ENCODE measurements around the gene SNIP1. TPM values are rescaled to one million over a fixed set of nuclear protein-coding genes. Genes with fewer than 3 reads are reported as not detected.
A peak's percentile ranks its signal among the peaks of the same experiment; 100 is the strongest.

SNIP1 gene
- total RNA-seq, 4 donors from 2014 or later: 9.0 to 46.9 (median 37.7) TPM

GRCh38 chr1:37493336-37494098 is 60.6 kb downstream of the SNIP1 start:
- no peak overlapping the region for H3K27ac ChIP-seq
- H3K27me3 ChIP-seq: no peaks in the 10 kb centered on the region
- no peaks in the 10 kb centered on the region for H3K9me3 ChIP-seq
- no peak for DNase-seq (ENCODE audit: low spot score in 2 of 2)
- WGBS, 2 donors: 82 to 86% methylated on average over 2 of the region's 2 CpGs
- TF ChIP-seq CTCF (IDR thresholded peaks at IDR 0.05) (no peak), POLR2A (IDR thresholded peaks at IDR 0.05) (no peak), EP300 (IDR thresholded peaks at IDR 0.05) (no peak)
- peaks cover 0 to 72% (median 4%) of the 10 kb centered on the region in 3 donors for H3K36me3 ChIP-seq
- no peak overlapping the region for H3K4me3 ChIP-seq
- H3K4me1 ChIP-seq: no peaks in the 10 kb centered on the region

- WGBS, 2 donors: 82 to 84% methylated on average over 5 of the region's 5 CpGs
- H3K36me3 ChIP-seq: peaks cover 0 to 67% (median 2%) of the 10 kb centered on the region in 3 donors
- no peak overlapping the region for H3K4me3 ChIP-seq
These were observed 66.5 kb downstream of the SNIP1 start for GRCh38 chr1:37487619-37487984.

GRCh38 chr1:37486680-37487618 is 67.1 kb downstream of the SNIP1 start:
- H3K36me3 ChIP-seq: peaks cover 0 to 67% (median 2%) of the 10 kb centered on the region in 3 donors
- H3K27ac ChIP-seq: peak overlapping the region; percentile 32 to 79 (median 68)
- peak; percentile 73 to 85 for DNase-seq (ENCODE audit: low spot score in 2 of 2)
- TF ChIP-seq CTCF (IDR thresholded peaks at IDR 0.05) (peak; percentile 95 to 98 (median 97)), EP300 (IDR thresholded peaks at IDR 0.05) (peak in 1 of 2 donors; percentile 34), POLR2A (IDR thresholded peaks at IDR 0.05) (no peak)
- H3K27me3 ChIP-seq: no peaks in the 10 kb centered on the region
- no peak overlapping the region for H3K4me3 ChIP-seq
- H3K9me3 ChIP-seq: no peaks in the 10 kb centered on the region
- peaks cover 0 to 29% (median 22%) of the 10 kb centered on the region in 4 donors for H3K4me1 ChIP-seq
- 22 to 25% methylated on average over 8 to 10 of the region's 10 CpGs for WGBS, 2 donors

More at GRCh38 chr1:37487619-37487984, 66.5 kb downstream of the SNIP1 start:
- peak overlapping the region; percentile 32 to 79 (median 63) for H3K27ac ChIP-seq
- peaks cover 0 to 29% (median 22%) of the 10 kb centered on the region in 4 donors for H3K4me1 ChIP-seq
- no peaks in the 10 kb centered on the region for H3K27me3 ChIP-seq
- DNase-seq (ENCODE audit: low spot score in 2 of 2): no peak
- no peaks in the 10 kb centered on the region for H3K9me3 ChIP-seq
- TF ChIP-seq CTCF (IDR thresholded peaks at IDR 0.05) (peak in 1 of 5 experiments; percentile 2), EP300 (IDR thresholded peaks at IDR 0.05) (no peak), POLR2A (IDR thresholded peaks at IDR 0.05) (no peak)

GRCh38 chr1:37485902-37486679 is 68.0 kb downstream of the SNIP1 start:
- 31 to 33% methylated on average over 5 to 6 of the region's 6 CpGs for WGBS, 2 donors
- TF ChIP-seq CTCF (IDR thresholded peaks at IDR 0.05): no peak
- no peak for TF ChIP-seq EP300 (IDR thresholded peaks at IDR 0.05)
- no peak for TF ChIP-seq POLR2A (IDR thresholded peaks at IDR 0.05)
- Histone ChIP-seq H3K4me1 (peaks cover 0 to 29% (median 22%) of the 10 kb centered on the region in 4 donors), H3K27me3 (no peaks in the 10 kb centered on the region), H3K36me3 (peaks cover 0 to 67% (median 7%) of the 10 kb centered on the region in 3 donors), H3K9me3 (no peaks in the 10 kb centered on the region), H3K27ac (peak overlapping the region in 3 of 4 donors; percentile 60 to 79 (median 76)), H3K4me3 (no peak overlapping the region)
- DNase-seq (ENCODE audit: low spot score in 2 of 2): no peak

Small RNA genes within 50 kb of the gene (small RNA-seq; reads per million reads assigned to genes)
- gene AL034379.1: not detected
- not detected for gene MIR5581

Other genes starting within 250 kb of the SNIP1 start
- 10 to 100 TPM in 3 of 4 donors, 1 to 10 TPM in 1; 7.9 to 15.7 (median 10.9) TPM for gene ZC3H12A, start 79.7 kb downstream of the SNIP1 start, total RNA-seq
- 10 to 100 TPM; 33.3 to 59.4 (median 40.3) TPM for gene MEAF6, start 39.5 kb downstream of the SNIP1 start, total RNA-seq
- 10 to 100 TPM in 1 of 4 donors, 1 to 10 TPM in 3; 6.3 to 10.3 (median 9.5) TPM for gene DNALI1, start 2.6 kb upstream of the SNIP1 start, total RNA-seq
- gene GNL2, start 41.6 kb upstream of the SNIP1 start, total RNA-seq: 10 to 100 TPM; 27.8 to 67.5 (median 44.2) TPM
- under 1 TPM in 2 of 4 donors, not detected in 2; 0.20 to 0.21 TPM for gene RSPO1, start 80.6 kb upstream of the SNIP1 start, total RNA-seq
- under 1 TPM in 3 of 4 donors, not detected in 1; 0.66 to 0.98 (median 0.90) TPM for gene CDCA8, start 138.2 kb upstream of the SNIP1 start, total RNA-seq
- under 1 TPM in 3 of 4 donors, not detected in 1; under 0.01 to 0.30 (median 0.21) TPM for gene EPHA10, start 210.8 kb upstream of the SNIP1 start, total RNA-seq
- gene MANEAL, start 239.6 kb upstream of the SNIP1 start, total RNA-seq: 1 to 10 TPM in 3 of 4 donors, under 1 TPM in 1; 0.44 to 1.8 (median 1.7) TPM

All from tibial nerve (tissue), 4 donors.